Measurements from ENCODE around the gene FARS2.
"Not testable (repeated sequence)": the region's sequence is repeated elsewhere in the genome, so short reads cannot be mapped to it uniquely, and the experiment has no call there.

The FARS2 gene

GRCh38 chr6:5554226-5554625, 292.9 kb downstream of the FARS2 start:
- no peak for DNase-seq

DNA sequence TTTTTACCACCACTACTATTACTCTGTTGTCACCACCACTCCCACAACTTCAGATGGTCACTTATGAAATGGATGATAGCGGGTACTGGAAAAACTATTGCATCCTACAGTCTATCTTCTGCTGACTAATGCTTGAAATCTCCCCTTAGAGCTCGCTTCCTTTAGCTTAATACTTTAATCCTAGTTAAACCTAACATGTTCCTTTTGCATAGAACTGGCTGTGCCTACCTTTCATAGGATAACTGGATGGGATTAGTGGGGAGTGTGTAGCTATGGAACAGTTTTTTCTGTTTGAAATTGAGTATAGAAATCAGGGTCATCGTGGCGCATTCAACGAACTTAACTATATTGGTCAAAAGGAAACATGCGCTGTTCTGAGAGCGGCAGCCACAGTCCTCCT, 294.7 kb downstream of the FARS2 start:
- no peak for DNase-seq

DNA sequence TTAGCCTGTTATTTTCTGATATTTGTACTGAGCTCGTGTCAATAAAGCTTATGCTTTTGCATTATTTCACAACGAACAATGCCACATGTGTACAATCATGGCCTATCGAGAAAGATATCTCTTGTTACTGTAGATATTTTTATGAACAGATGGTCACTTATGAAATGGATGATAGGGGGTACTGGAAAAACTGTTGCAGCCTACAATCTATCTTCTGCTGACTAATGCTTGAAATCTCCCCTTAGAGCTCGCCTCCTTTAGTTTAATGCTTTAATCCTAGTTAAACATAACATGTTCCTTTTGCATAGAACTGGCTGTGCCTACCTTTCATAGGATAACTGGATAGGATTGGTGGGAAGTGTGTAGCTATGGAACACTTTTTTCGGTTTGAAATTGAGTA, 296.2 kb downstream of the FARS2 start:
- DNase-seq = no peak

DNA sequence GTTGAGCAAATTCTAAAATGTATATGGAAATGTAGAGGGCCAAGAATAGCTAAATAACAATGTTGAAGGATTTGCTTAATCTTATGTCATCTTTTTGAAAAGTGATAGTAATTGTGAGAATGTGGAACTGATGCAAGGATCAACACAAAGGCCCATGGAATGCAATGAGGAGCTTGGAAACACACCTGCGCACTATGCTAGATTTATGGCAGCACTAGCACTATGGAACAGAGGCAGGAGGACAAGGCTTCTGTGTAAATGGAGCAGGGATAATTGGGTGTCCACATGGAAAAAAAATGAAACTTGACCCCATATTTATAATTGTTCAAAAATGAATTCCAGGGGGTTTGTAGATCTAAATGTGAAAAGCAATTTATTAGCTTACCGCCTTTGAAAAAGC, 298.3 kb downstream of the FARS2 start:
- no peak for DNase-seq

DNA sequence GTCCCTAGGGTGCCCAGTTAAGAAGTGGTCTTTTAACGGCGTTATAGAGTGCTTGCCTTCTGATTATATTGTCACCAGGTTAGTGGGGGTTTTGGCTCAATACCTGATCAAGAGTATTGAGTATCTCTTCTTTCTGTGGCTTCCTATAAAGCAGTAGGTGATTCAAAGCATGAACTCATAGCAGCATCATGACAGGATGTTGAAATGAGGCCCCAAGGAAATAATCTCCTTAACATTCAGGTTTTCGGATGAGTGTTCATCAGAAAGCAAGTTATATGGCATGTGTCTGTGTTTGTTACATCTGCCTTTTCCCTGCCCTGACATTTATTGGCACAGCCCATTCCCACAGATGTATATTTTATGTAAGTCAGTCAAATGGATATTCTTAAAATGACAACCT, 301.0 kb downstream of the FARS2 start:
- DNase-seq = no peak

DNA sequence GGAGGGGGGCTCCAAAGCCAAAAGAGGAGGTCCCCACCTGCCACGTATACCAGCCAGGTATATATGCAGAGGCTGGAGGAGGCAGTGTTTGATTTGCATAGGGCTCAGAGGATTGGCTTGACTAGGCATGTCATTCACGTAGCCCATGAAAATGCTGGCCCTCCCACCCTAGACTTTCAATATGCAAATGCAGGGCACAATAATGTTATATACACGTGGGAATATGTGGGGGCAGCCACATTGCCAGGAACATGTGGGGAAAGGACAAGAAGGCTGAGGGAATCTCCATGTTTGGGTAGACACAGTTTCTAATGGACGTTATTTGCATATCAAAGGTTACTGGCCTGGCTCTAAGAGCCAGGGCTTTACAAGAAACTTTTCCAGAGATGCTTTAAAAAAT, 301.8 kb downstream of the FARS2 start:
- no peak for DNase-seq

DNA sequence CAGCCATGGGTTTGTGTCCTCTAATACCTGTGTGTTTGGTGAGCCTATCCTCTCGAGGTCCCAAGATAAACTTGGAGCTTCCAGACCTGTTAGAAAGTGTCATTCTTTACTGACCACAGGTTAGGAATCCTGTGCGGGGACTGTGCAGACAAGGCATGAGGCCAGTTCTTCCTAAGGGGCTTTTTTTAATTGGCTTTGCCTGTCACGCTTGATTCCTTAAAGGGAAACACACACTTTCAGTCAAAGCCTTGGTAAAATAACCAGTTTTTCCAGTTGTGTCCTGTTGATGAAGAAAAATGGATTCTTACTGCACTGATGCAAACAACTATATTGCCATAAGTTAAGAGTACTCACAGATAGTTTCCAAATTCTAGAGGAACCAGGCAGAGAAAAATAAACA, 303.4 kb downstream of the FARS2 start:
- DNase-seq = not testable (repeated sequence)

DNA sequence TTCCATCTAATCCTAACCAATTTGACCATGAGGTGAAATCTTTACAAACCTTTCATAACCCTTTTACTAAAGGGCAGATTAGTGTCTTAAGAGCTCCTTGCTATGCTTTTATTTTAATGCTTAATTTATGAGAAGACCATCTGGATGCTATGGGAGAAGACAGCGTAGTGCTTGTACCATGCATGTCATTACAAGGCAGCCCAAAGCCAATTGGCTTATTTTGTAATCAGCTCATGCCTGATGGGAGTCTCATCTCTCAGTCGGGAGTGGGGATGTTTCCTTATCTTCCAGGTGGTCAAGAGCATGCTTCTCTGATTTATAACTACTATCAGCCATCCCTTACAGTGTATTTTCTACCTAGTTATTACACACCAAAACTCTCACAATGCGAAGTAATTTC, 304.7 kb downstream of the FARS2 start:
- no peak for DNase-seq

DNA sequence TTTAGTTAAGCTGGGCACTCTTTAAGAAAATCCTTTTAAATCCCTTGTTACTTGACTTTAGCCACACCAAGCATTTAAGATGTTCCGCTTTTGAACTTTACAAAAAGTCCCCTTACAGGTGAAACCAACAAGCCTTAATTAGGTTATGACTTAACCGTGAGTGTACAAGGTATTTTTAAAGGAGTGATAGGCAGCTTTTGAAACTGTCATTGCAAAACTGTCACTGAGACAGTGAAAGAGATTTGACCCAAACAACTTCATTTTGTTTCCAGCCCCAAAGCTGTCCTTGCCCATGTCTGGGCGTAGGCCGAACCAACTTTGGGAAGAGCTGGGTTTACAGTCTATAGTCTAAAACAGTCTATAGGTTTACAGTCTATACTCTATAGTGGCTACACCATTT, 305.4 kb downstream of the FARS2 start:
- DNase-seq = no peak

DNA sequence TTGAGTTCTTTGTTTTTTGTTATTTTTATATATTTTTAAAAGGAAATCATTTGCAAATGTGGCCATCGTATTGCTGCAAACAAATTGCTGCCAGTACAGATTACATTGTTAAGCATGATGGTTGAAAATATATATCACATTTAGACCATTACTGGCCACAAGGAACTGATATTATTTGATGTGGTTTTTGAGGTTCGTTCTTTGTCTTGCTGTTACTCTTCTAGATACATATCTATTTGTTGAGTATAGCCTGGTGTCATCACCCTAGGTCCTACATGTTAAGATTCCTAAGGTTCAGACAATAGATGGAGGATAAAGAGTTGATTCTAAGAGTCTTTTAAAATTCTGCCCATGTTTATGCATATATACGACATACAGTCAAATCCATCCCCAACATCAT, 306.0 kb downstream of the FARS2 start:
- no peak for DNase-seq

DNA sequence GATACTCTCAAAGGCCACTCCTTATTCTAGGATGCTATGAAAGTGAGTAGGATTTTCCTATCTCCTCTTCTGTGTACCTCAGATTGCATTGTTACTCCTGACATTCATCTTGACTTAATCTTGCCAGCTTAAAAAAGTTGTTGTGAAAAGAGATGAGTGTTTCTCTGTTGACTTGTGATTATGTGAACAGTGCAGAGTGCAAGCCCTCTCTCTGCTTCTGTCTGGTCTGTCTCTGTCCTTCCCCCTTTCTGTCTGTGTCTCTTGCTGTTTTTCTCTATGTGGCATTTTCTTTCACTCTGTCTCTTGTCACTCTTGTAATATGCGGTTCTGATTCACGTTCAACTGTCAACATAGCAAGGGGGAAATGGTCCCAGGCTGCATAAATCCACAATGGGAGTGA, 306.6 kb downstream of the FARS2 start:
- DNase-seq = no peak

- DNase-seq = no peak
Measured at GRCh38 chr6:5569491-5569890, 308.2 kb downstream of the FARS2 start.

- DNase-seq = no peak
Measured at GRCh38 chr6:5570641-5571040, 309.3 kb downstream of the FARS2 start.

GRCh38 chr6:5580736-5581581, 319.6 kb downstream of the FARS2 start:
- no peak for DNase-seq

- no peak for DNase-seq
Measured at GRCh38 chr6:5582762-5583161, 321.4 kb downstream of the FARS2 start.

GRCh38 chr6:5583528-5583927, 322.2 kb downstream of the FARS2 start:
- no peak for DNase-seq

DNA sequence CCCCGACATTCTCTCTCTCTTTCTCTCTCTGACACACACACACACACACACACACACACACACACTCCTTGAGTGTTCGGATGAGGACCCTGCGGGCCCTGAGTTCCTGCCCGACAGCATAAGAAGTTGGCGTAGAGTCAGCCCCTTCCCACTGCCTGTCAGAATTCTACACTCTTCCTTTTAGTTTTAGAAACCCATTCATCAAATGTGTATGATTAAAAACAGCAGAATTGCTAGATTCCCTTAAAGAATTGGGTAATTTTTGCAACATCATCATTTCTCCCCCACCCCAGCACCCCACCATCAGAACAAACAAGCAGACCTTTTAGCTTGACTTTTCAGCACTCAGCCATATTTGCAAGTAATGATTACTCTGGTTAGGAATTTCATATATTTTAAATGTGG, 322.8 kb downstream of the FARS2 start:
- no peak for DNase-seq

DNA sequence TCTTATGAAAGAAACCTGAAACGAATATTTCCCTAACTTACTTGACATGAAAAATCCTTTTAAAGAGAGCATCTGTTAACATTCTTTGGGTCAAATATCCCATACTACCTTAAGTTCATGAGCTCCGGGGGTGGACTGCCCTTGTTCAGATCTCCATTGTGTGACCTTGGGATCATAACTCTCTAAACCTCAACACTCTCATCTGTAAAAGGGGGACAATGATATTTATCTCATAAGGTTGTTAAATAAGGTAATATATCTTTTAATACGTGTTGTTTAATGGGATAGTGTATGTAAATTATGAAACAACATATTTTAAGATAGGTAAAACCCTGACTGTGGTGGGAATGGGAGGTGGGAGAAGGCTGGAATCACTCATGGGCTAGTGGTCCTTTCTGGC, 326.3 kb downstream of the FARS2 start:
- DNase-seq = no peak

- no peak for DNase-seq
Measured at GRCh38 chr6:5589422-5590141, 328.3 kb downstream of the FARS2 start.

GRCh38 chr6:5590187-5590586, 328.9 kb downstream of the FARS2 start:
- no peak for DNase-seq

- no peak for DNase-seq
Measured at GRCh38 chr6:5592886-5593519, 331.7 kb downstream of the FARS2 start.

DNA sequence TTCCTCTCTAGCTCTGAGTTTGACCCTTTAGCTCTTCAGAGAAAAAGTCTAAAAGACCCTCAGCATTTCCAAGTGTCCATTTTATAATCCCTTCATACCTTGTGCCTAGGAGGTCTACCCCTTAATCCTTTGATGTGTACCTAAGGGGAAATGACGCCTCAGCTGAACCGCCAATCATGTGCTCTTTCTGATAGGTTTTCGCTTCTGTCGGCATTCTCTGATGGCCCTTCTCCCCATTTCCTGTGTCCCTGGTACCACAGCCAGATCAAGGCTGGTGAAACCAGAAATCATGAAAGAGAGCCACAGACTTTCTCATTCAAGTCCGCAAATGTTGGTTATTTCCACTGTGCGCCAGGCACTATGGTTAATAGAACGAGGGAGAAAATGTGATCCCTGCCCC, 333.9 kb downstream of the FARS2 start:
- no peak for DNase-seq

GRCh38 chr6:5597413-5597812, 336.1 kb downstream of the FARS2 start:
- DNase-seq = no peak

GRCh38 chr6:5598123-5598522, 336.8 kb downstream of the FARS2 start:
- DNase-seq = no peak

All from activated CD4-positive, alpha-beta T cell treated with anti-CD3 and anti-CD28 coated beads for 48 hours (primary cell).